GM12872 (cell line): ENCODE data around the gene NRIP3.
A peak's percentile ranks its signal among the peaks of the same experiment; 100 is the strongest.

ENCODE experiments used
- CTCF ChIP-seq: IDR thresholded peaks from 3 replicates; pipeline ENCODE4 v1.5.1; 2011; ENCODE audit warnings: low read depth, mild to moderate bottlenecking, low read length, moderate library complexity; ENCODE audit not compliant: insufficient read depth

Gene NRIP3

GRCh38 chr11:9015677-9016076 lies 11.9 kb upstream of the NRIP3 start:
- peak; percentile 88 for TF ChIP-seq CTCF

DNA sequence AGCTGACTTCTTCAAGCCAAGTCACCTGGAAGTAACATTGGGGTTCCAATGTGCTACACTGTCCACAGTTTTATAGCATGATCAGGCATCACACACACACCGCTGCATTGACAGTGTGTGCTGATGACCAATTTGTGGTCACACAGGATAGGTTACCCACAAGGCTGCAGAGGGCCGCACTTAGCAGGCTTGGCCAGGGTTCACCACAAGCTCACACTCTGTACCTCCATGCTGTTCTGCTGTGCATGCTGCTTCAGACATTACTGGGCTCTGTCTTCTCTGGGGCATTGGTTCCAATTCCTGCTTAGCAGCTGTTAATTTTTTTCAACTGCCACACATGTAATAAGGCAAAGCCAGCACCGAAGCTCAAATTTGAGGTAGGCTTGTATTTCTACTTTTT lies 11.0 kb upstream of the NRIP3 start:
- TF ChIP-seq CTCF: no peak

- no peak for TF ChIP-seq CTCF
Observed at GRCh38 chr11:9013373-9013772, 9.6 kb upstream of the NRIP3 start.

DNA sequence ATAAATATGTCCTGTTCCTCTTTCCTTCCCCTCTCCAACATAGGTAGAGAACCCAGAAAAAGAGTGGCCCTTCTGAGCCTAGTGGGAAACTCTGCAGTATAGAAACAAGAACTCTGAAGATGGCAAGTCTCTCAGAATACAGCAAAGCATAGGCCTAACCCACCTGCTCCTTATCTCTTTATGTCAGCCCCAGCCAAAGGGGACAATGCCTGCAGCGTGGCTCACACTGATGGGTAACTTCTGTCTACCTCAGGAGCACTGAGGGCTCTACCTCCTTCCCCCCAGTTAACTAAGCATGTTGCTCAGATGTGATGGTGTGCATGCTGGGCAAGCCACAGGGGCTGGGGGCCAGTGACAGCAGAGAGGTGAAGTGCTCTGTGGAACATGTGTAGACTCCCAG lies 4.9 kb upstream of the NRIP3 start:
- TF ChIP-seq CTCF: no peak

- TF ChIP-seq CTCF: no peak
Observed at GRCh38 chr11:9008011-9008550, 4.3 kb upstream of the NRIP3 start.

DNA sequence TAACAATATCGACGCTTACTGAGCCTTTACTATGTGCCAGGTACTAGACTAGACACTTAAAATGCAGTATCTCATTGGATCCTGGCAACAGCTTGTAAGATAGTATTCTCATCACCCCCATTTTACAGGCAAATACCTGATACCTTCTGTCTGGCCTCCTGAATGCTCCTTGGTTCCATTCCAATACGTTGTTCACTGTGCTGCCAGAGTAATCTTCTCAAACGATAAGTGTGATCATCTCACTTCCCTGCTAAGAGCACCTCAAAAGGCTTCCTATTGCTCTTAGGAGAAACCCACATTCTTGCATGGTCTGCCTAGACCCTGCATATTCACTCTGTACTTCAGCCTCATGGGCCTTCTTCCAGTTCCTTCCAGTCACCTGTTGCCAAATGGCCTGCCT lies 1.3 kb upstream of the NRIP3 start:
- TF ChIP-seq CTCF: no peak

GRCh38 chr11:9004183-9004926 lies 554 bp upstream of the NRIP3 start:
- TF ChIP-seq CTCF: no peak
